Psoas muscle (tissue), 8 donors: ENCODE data around the gene UBE2J2. TPM values are rescaled to one million over a fixed set of nuclear protein-coding genes. Genes with fewer than 3 reads are reported as not detected.
A peak's percentile ranks its signal among the peaks of the same experiment; 100 is the strongest.

ENCODE experiments used
- ATAC-seq, 4 donors: fragments of 200-7000 bp; cut with Tn5 transposase; one replicate each; pipeline ENCODE4 v1.9.1; 2020; ENCODE audit warnings: moderate library complexity in 3 of 4, mild to moderate bottlenecking in 2 of 4
- DNase-seq, 2 donors: peaks; one replicate each; pipeline ENCODE4 v3.0.0-alpha.2; 2020
- H3K27ac ChIP-seq: fragments of 200-600 bp; one replicate; pipeline ENCODE4 v1.8.0; 2022
- H3K27me3 ChIP-seq, 3 donors: fragments of 200-600 bp in 1 of 3; one replicate each; pipeline versions ENCODE4 v1.6.1 to v1.8.0; 2013 to 2022; ENCODE audit warnings: low read length in 2 of 3, mild to moderate bottlenecking in 2 of 3, moderate library complexity in 1 of 3; ENCODE audit not compliant: insufficient read depth in 3 of 3
- H3K36me3 ChIP-seq, 2 donors: fragments of 200-600 bp in 1 of 2; one replicate each; pipeline versions ENCODE4 v1.6.1 to v1.8.0; 2013 to 2022; ENCODE audit warnings: low read depth in 1 of 2, mild to moderate bottlenecking in 1 of 2, moderate library complexity in 1 of 2; ENCODE audit not compliant: insufficient read depth in 1 of 2
- H3K4me1 ChIP-seq: fragments of 200-600 bp; one replicate; pipeline ENCODE4 v1.8.0; 2022
- H3K4me3 ChIP-seq: fragments of 200-600 bp; one replicate; pipeline ENCODE4 v1.8.0; 2022; ENCODE audit warnings: mild to moderate bottlenecking
- H3K9me3 ChIP-seq: fragments of 200-600 bp; one replicate; pipeline ENCODE4 v1.8.0; 2022
- CTCF ChIP-seq: fragments of 200-600 bp; IDR thresholded peaks from one replicate; pipeline ENCODE4 v1.8.0; 2022; ENCODE audit warnings: antibody characterized with exemption
- WGBS, 3 donors: extraction: QIAGEN DNeasy Blood & Tissue Kit; methylation state at CpG; one replicate each; pipeline versions ENCODE4 v1.1.6 to v1.1.7; 2013; 5-methylcytosine and 5-hydroxymethylcytosine counted together
- intact Hi-C, 2 donors: fragments of 100-400 bp; cut with DNase I; formaldehyde crosslinking; loops; one replicate each; pipeline versions ENCODE4 v1.11.0 to v1.14.2; 2022
- polyA plus RNA-seq, 3 donors: library from polyadenylated mRNA; stranded (reverse); fragments of 200-250 nt; gene quantifications; one replicate each; pipeline ENCODE4 v1.2.3, GENCODE V29; 2013
- total RNA-seq, 4 donors: library from RNA; stranded (reverse); fragmentation: NEBNext Ultra II Directional in 2 of 4; extraction: Animal tissue kit (Norgen Biotek cat#: 25700) in 2 of 4; gene quantifications; one replicate each; pipeline versions ENCODE4 v1.2.1 to v1.2.4, GENCODE V29; 2021 to 2023
- donor health status: healthy with polysubstance abuse.
- donor health status: DM: no; HTN: no; CAD: no; lungs with moderate emphysema.
- donor health status: Bipolar disorder and iron deficiency.
- donor health status: healthy.
- donor health status: DM: yes; HTN: yes; CAD: no.
- donor health status: DM: no; HTN: no; CAD: no.
- donor health status: DM: no; HTN: no; CAD: no.
- donor health status: DM: yes; HTN: yes; CAD: no.

The UBE2J2 gene
- total and polyA plus RNA-seq, 7 donors: 36.8 to 80.9 (median 44.9) TPM

- Histone ChIP-seq H3K4me1 (no peaks in the 10 kb centered on the region), H3K9me3 (no peaks in the 10 kb centered on the region), H3K36me3 (no peaks in the 10 kb centered on the region), H3K27me3 (peaks cover 0 to 21% (median 18%) of the 10 kb centered on the region in 3 donors), H3K27ac (no peak within 1 kb of the TSS), H3K4me3 (no peak within 1 kb of the TSS)
- no peak for TF ChIP-seq CTCF
- intact Hi-C loops: no loop called here
- ATAC-seq (peak in 1 of 4 donors; percentile 9), DNase-seq (peak in 1 of 2 donors; percentile 14)
- 6% methylated on average over 45 to 74 of the region's 74 CpGs for WGBS, 3 donors
These were observed 26.9 kb downstream of the UBE2J2 start, which contains the start of gene C1QTNF12 for GRCh38 chr1:1246577-1247340. TSS of gene C1QTNF12 (minus strand) at chr1:1246722. CDS start at chr1:1246690, 32 bp downstream.

GRCh38 chr1:1245817-1246576 is 27.7 kb downstream of the UBE2J2 start:
- H3K4me3 ChIP-seq: no peak overlapping the region
- peak in 1 of 4 donors; percentile 4 for ATAC-seq
- DNase-seq: peak in 1 of 2 donors; percentile 9
- H3K27ac ChIP-seq: no peak overlapping the region
- H3K36me3 ChIP-seq: no peaks in the 10 kb centered on the region
- H3K27me3 ChIP-seq: peaks cover 0 to 21% (median 18%) of the 10 kb centered on the region in 3 donors
- H3K4me1 ChIP-seq: no peaks in the 10 kb centered on the region
- intact Hi-C loops: no loop called here
- WGBS, 3 donors: 31 to 39% (median 36%) methylated on average over 35 to 45 of the region's 45 CpGs
- H3K9me3 ChIP-seq: no peaks in the 10 kb centered on the region
- TF ChIP-seq CTCF: no peak

GRCh38 chr1:1245178-1245816 is 28.4 kb downstream of the UBE2J2 start:
- no peak for ATAC-seq
- Histone ChIP-seq H3K27ac (no peak overlapping the region), H3K4me3 (no peak overlapping the region), H3K9me3 (no peaks in the 10 kb centered on the region), H3K4me1 (no peaks in the 10 kb centered on the region), H3K36me3 (no peaks in the 10 kb centered on the region), H3K27me3 (peaks cover 0 to 21% (median 18%) of the 10 kb centered on the region in 3 donors)
- intact Hi-C loops: no loop called here
- WGBS, 3 donors: 69 to 80% (median 69%) methylated on average over 13 to 23 of the region's 23 CpGs
- DNase-seq: peak in 1 of 2 donors; percentile 9
- TF ChIP-seq CTCF: no peak

- Histone ChIP-seq H3K4me3 (peak overlapping the region; percentile 44), H3K27ac (no peak overlapping the region), H3K36me3 (no peaks in the 10 kb centered on the region), H3K27me3 (peaks cover 0 to 31% (median 23%) of the 10 kb centered on the region in 3 donors), H3K9me3 (no peaks in the 10 kb centered on the region), H3K4me1 (no peaks in the 10 kb centered on the region)
- DNase-seq (no peak), ATAC-seq (peak in 1 of 4 donors; percentile 21)
- intact Hi-C loops: no loop called here
- WGBS, 3 donors: 40 to 60% (median 50%) methylated on average over 18 to 30 of the region's 30 CpGs
- no peak for TF ChIP-seq CTCF
These were observed 29.4 kb downstream of the UBE2J2 start for GRCh38 chr1:1244192-1244811.
